ENCODE results near the gene GLIS1. TPM values are rescaled to one million over a fixed set of nuclear protein-coding genes. Genes with fewer than 3 reads are reported as not detected.
"Not testable (repeated sequence)": the region's sequence is repeated elsewhere in the genome, so short reads cannot be mapped to it uniquely, and the experiment has no call there.

The GLIS1 gene
- total RNA-seq, 1 experiment from 2014 or later = 0.42 TPM

DNA sequence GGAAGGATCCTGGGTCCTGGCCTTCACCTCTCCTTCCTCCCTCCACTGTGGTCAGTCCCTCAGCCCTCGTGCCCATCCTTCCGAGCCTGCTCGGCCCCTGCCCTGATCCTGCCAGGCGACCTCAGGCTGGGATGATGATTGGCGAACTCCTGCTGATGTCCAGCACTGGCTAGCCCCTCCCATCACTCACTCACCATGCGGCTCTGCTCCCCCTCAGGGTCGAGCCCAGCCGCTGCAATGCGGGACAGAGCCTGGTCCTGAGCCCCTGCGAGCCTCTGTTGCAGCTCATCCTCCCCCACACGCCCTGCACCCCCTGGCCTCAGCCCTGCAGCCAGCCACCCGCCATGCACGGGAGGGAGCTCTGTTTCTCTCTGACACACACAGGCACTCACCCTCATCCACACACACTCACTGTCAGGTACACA is 179.6 kb downstream of the GLIS1 start:
- no peak overlapping the region for H3K4me3 ChIP-seq (ENCODE audit: insufficient read depth, low read depth, low read length)
- peaks cover 4% of the 10 kb centered on the region; the same call in 1 of the 2 replicates for H3K27me3 ChIP-seq (ENCODE audit: control insufficient read depth, insufficient read depth, low read length)
- peak; percentile 82 for DNase-seq
- H3K36me3 ChIP-seq (replicated peaks; ENCODE audit: control insufficient read depth, insufficient read depth, low read length) = no peaks in the 10 kb centered on the region

DNA sequence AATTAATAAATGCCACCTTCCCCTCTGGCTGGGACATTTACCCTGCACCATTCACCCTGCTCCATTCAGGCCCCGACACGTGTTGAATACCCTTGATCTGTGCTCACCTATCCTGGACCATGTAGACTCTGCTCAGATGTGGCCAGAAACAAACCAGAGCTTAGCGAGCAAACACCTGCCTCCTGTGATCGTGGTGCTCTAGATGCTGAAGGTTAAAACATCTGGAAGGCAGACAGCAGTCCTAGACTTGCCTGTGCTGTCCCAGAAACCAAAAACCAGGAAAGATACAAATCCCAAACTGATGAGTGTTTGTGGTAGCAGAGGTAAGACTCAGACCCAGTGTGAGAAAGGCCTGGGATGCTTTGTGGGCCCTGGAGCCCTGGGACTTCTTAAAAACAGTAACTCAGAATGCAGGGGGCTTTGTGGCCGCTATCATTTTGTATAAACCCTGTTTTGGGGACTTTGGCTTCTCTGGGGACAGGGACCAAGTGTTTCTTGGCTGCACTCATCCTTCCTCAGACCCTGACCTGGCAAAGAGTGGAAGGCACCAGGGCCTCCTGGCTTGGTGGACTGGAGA is 180.1 kb downstream of the GLIS1 start:
- Histone ChIP-seq H3K36me3 (replicated peaks; ENCODE audit: control insufficient read depth, insufficient read depth, low read length) (no peaks in the 10 kb centered on the region), H3K27me3 (ENCODE audit: control insufficient read depth, insufficient read depth, low read length) (peaks cover 4% of the 10 kb centered on the region; the same call in 1 of the 2 replicates), H3K4me3 (ENCODE audit: insufficient read depth, low read depth, low read length) (no peak overlapping the region)
- peak; percentile 7 for DNase-seq

DNA sequence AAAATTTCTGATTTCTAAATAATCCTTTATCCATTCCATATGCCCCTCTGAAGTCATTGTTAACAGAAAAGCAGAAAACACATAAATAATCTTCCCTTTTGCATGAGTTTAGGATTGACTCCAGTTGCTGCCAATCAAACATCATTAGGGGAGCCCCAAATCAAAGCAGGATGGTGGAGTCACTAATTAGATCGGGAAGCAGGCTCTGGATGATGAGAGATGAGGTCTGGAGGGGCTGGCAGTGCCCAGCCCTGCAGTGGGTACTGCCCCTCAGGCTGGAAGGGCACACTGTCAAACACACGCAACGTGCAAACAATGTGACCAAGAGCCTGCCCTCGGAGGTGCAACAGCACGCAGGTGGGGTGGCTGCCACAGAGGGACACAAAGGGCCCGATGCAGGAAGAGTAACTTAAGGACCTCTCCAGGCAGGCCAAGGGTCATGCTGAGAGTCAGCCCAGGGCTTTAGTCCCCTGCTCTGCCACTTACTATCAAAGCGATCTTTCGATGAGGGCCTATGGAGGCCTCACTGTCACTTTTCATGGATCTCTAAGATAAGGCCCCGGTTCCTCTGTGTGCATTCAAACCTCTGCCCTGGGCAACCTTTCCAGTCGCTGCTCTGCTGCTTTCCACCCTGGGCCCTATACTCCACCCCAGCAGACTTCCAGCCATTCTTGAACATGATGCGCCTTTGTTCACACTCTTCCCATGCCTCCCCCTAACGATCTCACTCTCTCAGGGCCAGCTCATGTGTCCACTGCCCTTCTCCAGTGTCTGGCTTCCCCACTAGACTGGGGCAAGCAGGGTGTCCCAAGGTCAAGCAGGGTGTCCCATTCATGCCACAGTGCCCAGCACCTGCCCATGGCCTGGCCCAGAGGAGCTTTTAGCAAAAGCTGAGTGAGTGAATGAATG is 180.9 kb downstream of the GLIS1 start:
- Histone ChIP-seq H3K4me3 (ENCODE audit: insufficient read depth, low read depth, low read length) (no peak overlapping the region), H3K27me3 (ENCODE audit: control insufficient read depth, insufficient read depth, low read length) (peaks cover 4% of the 10 kb centered on the region; the same call in 1 of the 2 replicates), H3K36me3 (replicated peaks; ENCODE audit: control insufficient read depth, insufficient read depth, low read length) (no peaks in the 10 kb centered on the region)
- peak; percentile 27 for DNase-seq

DNA sequence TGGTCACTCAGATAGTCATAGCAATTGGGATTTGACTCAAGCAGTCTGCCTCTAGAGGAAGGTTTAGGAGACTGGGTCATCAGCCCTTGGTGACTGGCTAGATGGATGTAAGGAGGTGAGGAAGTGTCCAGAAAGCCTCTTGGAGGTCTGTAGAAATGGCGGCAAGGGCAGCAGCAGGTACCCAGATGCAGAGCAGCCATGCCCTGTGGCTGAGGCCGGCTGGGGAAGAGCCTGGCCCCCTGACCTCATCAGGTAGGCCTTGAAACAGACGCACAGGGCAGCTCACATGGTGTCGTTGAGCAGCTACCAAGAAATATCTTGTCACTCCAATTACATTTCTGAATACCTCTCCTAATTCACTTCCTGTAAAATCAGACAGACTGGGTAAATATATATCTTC is 181.6 kb downstream of the GLIS1 start:
- no peak overlapping the region for H3K4me3 ChIP-seq (ENCODE audit: insufficient read depth, low read depth, low read length)
- H3K27me3 ChIP-seq (ENCODE audit: control insufficient read depth, insufficient read depth, low read length) = peaks cover 4% of the 10 kb centered on the region; the same call in 1 of the 2 replicates
- no peaks in the 10 kb centered on the region for H3K36me3 ChIP-seq (replicated peaks; ENCODE audit: control insufficient read depth, insufficient read depth, low read length)
- peak; percentile 15 for DNase-seq

DNA sequence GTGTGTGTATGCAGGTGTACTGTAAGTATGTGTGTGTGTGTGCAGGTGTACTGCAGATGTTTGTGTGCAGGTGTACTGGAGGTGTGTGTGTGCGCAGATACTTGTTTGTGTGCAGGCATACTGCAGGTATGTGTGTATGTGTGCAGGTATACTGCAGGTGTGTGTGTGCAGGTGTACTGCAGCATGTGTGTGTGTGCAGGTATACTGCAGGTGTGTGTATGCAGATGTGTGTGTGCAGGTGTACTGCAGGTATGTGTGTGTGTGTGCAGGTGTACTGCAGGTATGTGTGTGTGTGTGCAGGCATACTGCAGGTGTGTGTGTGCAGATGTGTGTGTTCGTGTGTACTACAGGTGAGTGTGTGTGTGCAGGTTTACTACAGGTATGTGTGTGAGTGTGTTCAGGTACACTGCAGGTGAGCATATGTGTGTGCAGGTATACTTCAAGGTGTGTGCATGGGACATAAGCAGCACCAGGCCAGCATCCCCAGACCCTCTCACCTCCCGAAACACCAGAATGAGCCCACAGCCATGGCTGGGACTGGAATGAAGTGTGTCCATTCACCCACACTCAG is 182.2 kb downstream of the GLIS1 start:
- H3K27me3 ChIP-seq (ENCODE audit: control insufficient read depth, insufficient read depth, low read length) = peaks cover 3% of the 10 kb centered on the region; the same call in 1 of the 2 replicates
- no peaks in the 10 kb centered on the region for H3K36me3 ChIP-seq (replicated peaks; ENCODE audit: control insufficient read depth, insufficient read depth, low read length)
- H3K4me3 ChIP-seq (ENCODE audit: insufficient read depth, low read depth, low read length) = no peak overlapping the region
- DNase-seq = peak; percentile 10

DNA sequence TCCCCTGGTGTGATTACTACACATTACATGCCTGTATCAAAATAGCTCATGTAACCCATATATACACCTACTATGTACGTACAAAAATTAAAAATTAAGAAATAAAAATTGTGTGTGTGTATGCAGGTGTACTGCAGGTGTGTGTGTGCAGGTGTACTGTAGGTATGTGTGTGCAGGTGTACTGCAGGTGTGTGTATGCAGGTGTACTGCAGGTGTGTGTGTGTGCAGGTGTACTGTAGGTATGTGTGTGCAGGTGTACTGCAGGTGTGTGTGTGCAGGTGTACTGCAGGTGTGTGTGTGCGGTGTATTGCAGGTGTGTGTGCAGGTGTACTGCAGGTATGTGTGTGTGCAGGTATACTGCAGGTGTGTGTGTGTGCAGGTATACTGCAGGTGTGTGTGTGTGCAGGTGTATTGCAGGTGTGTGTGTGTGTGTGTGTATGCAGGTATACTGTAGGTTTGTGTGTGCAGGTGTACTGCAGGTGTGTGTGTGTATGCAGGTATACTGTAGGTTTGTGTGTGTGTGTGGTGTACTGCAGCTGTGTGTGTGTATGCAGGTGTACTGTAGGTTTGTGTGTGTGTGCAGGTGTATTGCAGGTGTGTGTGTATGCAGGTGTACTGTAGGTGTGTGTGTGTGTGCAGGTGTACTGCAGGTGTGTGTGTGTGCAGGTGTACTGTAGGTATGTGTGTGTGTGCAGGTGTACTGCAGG is 183.2 kb downstream of the GLIS1 start:
- H3K4me3 ChIP-seq (ENCODE audit: insufficient read depth, low read depth, low read length); H3K36me3 ChIP-seq (replicated peaks; ENCODE audit: control insufficient read depth, insufficient read depth, low read length); DNase-seq: not testable (repeated sequence)

DNA sequence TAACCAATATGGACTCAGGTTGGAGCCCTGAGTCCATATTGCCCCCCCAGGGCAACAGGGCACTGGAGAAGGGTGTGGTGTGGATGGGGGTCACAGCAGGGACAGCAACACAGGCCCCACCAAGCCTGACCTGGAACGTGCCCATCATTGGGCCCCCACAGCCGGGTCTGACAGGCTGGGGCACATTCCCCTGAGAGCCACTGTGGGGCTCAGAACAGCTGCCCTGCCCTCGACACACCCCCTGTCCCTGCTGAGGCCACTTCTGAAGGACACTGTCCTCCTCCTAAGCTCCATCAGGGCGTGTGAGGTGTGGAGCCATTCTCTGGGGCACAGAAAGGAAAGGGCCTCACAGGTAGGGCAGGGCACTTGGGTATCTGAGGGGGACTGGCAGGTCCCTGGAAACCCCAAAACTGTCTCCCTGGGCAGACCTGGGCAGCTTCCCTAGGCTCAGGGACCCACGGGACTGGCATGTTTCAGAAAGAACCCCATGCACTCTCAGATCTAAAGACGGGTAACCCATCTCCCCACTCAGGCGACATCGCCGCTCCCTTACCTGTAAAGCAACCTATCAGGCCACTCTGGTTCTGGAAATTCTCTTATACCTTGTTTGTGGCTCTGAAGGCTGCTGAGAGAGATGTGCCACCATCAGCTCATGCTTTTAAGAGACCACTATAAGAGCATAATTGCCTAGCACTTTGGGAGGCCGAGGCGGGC is 184.2 kb downstream of the GLIS1 start:
- Histone ChIP-seq H3K36me3 (replicated peaks; ENCODE audit: control insufficient read depth, insufficient read depth, low read length) (no peaks in the 10 kb centered on the region), H3K27me3 (ENCODE audit: control insufficient read depth, insufficient read depth, low read length) (no peaks in the 10 kb centered on the region; the same call in 1 of the 2 replicates), H3K4me3 (ENCODE audit: insufficient read depth, low read depth, low read length) (no peak overlapping the region)
- DNase-seq = peak; percentile 25

More for the DNA sequence above, 183.2 kb downstream of the GLIS1 start:
- H3K27me3 ChIP-seq (ENCODE audit: control insufficient read depth, insufficient read depth, low read length) = not testable (repeated sequence)

DNA sequence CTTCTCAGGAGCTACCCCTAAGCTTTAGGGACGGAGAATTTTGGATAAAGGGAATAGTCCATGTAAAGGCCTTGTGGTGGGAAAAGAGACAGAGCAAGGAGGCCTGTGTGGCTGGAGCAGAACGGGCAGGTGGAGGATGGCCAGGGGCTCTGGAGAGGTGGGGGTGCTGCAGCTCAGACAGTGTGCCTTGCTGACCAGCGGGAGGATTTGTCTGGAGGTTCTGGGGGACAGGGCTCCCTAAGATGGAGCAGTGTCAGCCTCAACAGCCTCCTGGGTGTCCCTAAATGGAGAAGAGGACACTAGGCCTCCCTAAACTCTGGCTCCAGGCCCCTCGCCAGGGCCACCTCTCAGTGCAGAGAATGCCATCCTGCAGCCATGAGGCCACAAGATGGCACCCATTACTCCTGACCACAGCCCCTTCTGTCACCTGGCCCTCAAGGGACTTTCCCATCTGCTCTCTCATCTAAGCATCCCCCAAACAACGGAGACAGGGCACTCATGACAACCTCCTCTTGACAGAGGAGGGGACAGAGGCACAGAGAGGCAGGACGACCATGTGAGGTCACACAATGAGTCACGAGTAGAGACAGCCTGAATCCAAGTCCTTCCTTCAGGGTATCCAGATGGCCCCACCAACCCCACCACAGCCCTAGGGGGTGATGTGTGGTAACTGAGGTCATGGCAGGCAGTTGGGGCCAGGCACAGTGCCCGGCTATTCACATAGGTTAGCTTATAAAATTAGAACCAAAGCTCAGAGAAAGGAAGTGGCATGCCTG is 185.0 kb downstream of the GLIS1 start:
- no peaks in the 10 kb centered on the region for H3K36me3 ChIP-seq (replicated peaks; ENCODE audit: control insufficient read depth, insufficient read depth, low read length)
- no peak overlapping the region for H3K4me3 ChIP-seq (ENCODE audit: insufficient read depth, low read depth, low read length)
- H3K27me3 ChIP-seq (ENCODE audit: control insufficient read depth, insufficient read depth, low read length) = no peaks in the 10 kb centered on the region; the same call in 1 of the 2 replicates
- DNase-seq = peak; percentile 16

DNA sequence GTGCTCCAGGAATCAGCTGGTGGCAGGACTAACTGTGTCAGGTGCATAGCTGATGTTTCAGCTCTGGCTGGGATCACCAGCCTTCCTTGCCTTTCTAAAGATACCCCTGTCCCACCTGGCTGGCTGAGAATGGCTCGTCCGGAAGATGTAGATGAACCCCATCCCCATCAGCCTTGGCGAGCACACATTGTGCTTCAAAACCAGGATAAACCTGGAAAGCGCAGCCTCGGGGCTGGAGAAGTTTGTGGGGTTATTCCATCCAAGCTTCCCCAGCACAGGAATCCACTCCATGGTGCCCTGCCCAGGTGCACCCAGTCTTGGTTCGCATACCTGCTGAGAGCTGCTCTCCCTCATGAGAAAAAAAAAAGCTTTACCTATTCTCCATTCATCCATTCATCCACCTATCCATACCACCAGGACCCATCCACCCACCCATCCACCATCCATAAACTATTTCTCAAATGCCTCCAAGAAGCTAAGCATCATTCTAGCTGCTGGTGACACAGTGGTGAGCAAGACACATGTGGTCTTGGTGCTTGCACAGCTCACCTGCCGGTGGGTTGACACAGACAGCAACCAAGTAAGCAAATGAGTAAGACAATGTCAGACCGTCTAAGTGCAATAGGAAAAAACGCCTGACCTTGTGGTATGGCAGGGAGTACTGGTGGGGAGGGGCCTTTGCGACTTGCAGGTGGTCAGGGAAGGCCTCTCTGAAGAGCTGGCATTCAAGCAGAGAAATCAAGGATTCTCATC is 185.8 kb downstream of the GLIS1 start:
- DNase-seq = peak; percentile 39
- no peaks in the 10 kb centered on the region; the same call in 1 of the 2 replicates for H3K27me3 ChIP-seq (ENCODE audit: control insufficient read depth, insufficient read depth, low read length)
- no peak overlapping the region for H3K4me3 ChIP-seq (ENCODE audit: insufficient read depth, low read depth, low read length)
- no peaks in the 10 kb centered on the region for H3K36me3 ChIP-seq (replicated peaks; ENCODE audit: control insufficient read depth, insufficient read depth, low read length)

DNA sequence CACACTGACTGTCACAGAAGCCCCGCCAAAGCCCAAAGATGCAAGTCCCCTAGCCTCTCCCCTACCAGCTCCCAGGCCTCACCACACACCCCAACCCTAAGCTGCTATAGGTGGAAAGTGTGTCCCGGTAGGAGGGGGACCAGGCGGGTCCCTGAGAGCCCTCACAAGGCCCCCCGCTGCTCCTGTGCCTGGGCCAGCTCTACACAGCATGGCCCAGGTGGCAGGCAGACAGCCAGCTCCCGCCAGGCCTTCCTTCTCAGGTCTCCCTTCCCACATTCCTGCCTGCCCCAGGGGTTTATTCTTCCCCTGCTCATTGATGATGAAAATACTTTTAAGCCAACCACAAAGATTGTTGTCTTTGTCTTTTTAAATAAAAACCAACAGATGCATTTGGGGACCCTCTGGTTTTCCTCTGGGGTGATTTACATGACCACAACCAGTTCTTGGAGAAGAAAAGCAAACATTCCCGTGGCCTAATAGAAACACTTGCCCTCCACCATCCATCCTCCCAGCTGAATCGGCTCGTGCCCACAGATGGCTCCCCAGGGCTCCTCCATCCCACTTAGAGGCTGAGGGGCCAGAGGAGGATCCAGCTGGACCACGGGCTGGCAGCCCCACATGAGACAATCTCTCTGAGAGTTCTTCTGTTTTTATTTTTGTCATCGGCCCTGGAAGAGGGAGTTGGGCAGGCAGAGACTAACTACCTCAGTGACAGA is 186.7 kb downstream of the GLIS1 start:
- DNase-seq = peak; percentile 78

DNA sequence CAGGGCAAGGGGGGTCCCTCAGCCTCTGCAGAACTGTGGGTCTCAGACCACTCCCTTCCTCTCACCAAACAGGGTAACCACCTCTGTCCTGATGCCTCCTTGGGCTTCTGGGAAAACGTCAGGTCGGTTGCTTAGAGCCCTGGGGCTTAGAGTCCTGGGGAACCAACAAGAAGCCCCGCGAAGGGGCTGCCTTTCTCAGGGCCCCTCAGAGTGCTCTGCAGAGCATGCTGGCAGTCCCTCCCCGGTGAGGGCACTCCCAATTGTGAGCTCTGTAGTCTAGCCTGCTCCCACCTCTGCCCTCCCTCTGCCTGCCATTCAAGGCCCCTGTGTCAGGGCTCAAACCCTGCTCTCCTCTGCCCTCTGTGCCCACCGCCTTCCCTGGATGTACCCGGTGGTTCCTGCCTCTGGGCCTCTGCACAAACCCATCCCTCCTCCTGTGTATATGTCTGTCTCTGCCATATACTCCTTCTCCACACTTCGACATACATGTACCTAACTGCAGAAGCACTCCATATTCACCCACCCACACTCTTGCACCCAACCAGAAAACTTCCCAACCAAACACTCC is 187.5 kb downstream of the GLIS1 start:
- H3K27me3 ChIP-seq (ENCODE audit: control insufficient read depth, insufficient read depth, low read length) = no peaks in the 10 kb centered on the region; the same call in 1 of the 2 replicates
- H3K4me3 ChIP-seq (ENCODE audit: insufficient read depth, low read depth, low read length) = no peak overlapping the region
- H3K36me3 ChIP-seq (replicated peaks; ENCODE audit: control insufficient read depth, insufficient read depth, low read length) = no peaks in the 10 kb centered on the region
- peak; percentile 36 for DNase-seq

More for the DNA sequence above, 186.7 kb downstream of the GLIS1 start:
- H3K27me3 ChIP-seq (ENCODE audit: control insufficient read depth, insufficient read depth, low read length) = no peaks in the 10 kb centered on the region; the same call in 1 of the 2 replicates
- no peaks in the 10 kb centered on the region for H3K36me3 ChIP-seq (replicated peaks; ENCODE audit: control insufficient read depth, insufficient read depth, low read length)
- H3K4me3 ChIP-seq (ENCODE audit: insufficient read depth, low read depth, low read length) = no peak overlapping the region

DNA sequence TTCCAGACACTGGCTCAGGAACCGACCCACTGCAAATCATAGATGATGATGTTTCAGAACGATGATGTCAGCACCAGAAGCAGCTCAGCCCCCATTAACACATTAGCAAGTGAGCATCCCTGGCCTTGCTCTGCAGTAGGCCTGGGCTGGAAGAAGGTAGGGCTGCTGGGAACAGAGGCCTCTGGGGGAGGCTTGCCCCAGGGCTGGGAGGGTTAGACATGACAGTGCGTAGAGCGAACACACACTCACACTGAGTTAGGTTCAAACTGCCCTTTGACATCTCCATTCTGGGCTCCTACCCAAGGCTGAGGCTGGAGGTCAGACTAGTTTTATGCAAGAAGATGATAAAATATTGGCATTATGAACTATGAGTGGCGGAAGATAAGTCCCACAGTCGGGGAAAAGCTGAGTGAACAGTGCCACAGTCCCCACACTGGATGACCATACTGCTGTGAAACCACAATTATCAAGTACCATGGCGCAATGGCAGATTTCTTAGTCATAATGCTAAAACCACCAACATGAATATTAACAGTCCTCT is 188.7 kb downstream of the GLIS1 start:
- Histone ChIP-seq H3K4me3 (ENCODE audit: insufficient read depth, low read depth, low read length) (no peak overlapping the region), H3K27me3 (ENCODE audit: control insufficient read depth, insufficient read depth, low read length) (no peaks in the 10 kb centered on the region; the same call in 1 of the 2 replicates), H3K36me3 (replicated peaks; ENCODE audit: control insufficient read depth, insufficient read depth, low read length) (no peaks in the 10 kb centered on the region)
- DNase-seq = no peak

Measured in H7 (cell line).